Liver (tissue), 3 donors: ENCODE results near the gene COX7B.

Source experiments
- CTCF ChIP-seq: fragments of 150-350 bp; IDR thresholded peaks from 2 replicates; pipeline ENCODE4 v1.5.1; 2017; ENCODE audit warnings: improper control_type of control experiment, low read depth, low read length; ENCODE audit not compliant: missing input control
- JUND ChIP-seq, 2 donors: IDR thresholded peaks; 2 replicates each; pipeline ENCODE4 v1.6.1; 2016; ENCODE audit warnings: antibody characterized with exemption in 2 of 2
- MAX ChIP-seq: IDR thresholded peaks from 2 replicates; pipeline ENCODE4 v1.6.1; 2016; ENCODE audit warnings: antibody characterized with exemption
- REST ChIP-seq: IDR thresholded peaks from 2 replicates; pipeline ENCODE4 v1.6.1; 2016; ENCODE audit warnings: antibody characterized with exemption, mild to moderate bottlenecking
- TAF1 ChIP-seq: conservative IDR thresholded peaks from 2 replicates; pipeline ENCODE4 v1.6.1; 2016; ENCODE audit warnings: antibody characterized with exemption, mild to moderate bottlenecking
- TF ChIP-seq, protein P1 (sequence below): IDR thresholded peaks from 2 replicates; pipeline ENCODE4 v1.6.1; 2016; ENCODE audit warnings: antibody characterized with exemption
- donor health status: healthy.
- donor health status: healthy.

- no peak for TF ChIP-seq CTCF
- TF ChIP-seq TAF1, result no peak
- TF ChIP-seq, protein P1, sequence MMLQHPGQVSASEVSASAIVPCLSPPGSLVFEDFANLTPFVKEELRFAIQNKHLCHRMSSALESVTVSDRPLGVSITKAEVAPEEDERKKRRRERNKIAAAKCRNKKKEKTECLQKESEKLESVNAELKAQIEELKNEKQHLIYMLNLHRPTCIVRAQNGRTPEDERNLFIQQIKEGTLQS, result peak; percentile 19
- TF ChIP-seq MAX, result no peak
- TF ChIP-seq REST, result no peak
- TF ChIP-seq JUND (IDR thresholded peaks at IDR 0.05), result peak in 1 of 2 donors; percentile 27
Observed at GRCh38 chrX:77900688-77901087, 1.4 kb downstream of the COX7B start.
